Activated CD4-positive, alpha-beta T cell treated with anti-CD3 and anti-CD28 coated beads, Interleukin-2, amount 50 U/mL, for 16 hours (primary cell): ENCODE results near the gene MAPK10.
"Not testable (repeated sequence)": the region's sequence is repeated elsewhere in the genome, so short reads cannot be mapped to it uniquely, and the experiment has no call there.

Experiments
- DNase-seq: peaks from one replicate; pipeline ENCODE4 v3.0.0-alpha.2; 2020

Gene MAPK10

DNA sequence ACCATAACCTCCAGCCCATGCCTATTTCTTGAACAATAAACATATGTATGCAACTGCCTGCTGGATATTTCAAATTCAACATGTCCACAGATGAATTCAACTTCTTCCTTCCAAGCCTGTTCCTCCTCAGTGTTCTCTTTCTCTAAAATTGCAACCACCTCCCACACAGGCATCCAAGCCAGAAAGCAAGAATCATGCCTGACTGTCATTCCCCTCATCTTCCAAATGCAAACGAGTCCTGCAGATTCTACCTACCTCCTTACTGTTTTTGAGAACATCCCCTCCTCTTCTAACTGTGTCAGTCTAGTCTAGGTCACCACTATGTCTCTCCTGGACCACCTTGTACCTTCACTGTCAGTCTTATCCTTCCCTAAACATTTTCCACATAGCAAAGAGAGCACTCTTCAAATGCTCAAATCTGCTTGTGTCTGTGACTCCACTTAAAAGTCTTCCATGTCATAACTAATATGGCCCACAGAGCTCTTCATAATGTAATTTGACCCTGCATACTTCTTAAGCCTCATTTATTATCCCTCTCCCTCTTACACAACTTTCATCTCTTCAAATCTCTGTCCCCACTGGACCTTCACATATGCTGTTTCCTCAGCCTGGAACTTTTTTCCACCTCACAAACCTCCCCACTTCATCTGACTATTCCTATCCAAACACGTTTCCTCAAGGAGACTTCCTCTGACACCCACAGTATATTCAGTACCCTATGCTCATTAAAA is 25.7 kb downstream of the MAPK10 start:
- DNase-seq = no peak

DNA sequence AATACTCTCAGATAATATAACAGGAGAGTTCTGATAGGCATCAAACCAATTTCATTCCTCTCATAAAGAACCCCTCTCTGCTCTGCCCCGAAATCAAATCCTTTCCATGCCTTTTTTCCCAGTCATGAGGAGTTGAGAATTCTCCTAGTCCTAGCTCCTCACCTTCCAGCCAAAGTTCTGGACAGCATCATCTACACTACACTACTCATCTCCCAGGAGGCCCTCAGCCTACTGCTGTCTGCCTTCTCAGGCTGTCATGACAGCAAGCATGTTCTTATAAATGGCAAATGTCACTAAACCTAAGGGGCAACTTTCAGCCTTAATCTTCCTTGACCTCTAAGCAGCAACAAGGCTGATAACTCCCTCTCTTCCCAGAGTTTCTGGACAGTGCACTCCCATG is 26.6 kb downstream of the MAPK10 start:
- no peak for DNase-seq

DNA sequence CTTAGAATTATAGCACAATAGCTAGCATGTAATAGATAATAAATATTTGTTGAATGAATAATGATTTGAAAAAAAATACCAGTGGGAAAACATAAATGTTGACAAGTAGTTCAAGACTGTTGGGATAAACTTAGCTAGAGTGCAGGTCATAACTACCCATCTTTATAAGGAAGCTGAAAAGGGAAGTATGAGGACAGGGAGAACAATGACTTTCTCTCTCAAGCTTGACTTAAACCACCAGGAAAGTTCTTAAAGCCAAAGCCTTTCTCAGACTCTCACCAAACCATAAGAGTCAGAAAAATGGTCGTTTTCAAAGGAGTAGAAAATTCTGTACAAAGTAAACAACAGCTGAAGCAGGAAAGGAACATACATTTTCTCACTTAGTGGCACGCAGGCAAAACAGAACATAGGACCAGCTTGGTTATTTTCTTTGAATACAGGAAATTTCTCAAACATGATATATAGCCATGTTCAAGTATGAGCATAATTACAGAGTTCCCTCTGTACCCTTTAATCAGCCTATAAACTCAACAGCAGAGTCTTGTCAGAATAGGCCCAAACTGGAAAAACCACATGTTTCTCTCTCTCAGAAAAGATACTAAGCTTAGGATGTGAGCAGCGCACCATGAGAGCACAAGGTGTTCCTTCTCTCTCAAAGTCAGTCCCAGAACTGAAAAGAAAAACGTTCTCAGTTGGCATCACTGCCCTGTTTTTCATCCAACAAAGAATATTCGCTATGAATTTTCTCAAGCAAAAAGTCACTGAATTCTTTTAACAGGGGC is 28.7 kb downstream of the MAPK10 start:
- DNase-seq = no peak

DNA sequence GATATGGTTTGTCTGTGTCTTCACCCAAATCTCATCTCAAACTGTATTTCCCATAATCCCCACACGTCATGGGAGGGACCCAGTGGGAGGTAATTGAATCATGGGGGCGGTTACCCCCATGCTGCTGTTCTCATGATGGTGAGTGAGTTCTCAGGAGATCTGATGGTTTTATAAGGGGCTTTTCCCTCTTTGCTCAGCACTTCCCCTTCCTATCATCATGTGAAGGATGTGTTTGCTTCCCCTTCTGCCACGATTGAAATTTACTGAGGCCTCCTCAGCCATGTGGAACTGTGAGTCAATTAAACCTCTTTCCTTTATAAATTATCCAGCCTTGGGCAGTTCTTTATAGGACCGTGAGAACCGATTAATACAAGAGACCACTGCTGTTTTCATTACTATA is 29.4 kb downstream of the MAPK10 start:
- DNase-seq = not testable (repeated sequence)

DNA sequence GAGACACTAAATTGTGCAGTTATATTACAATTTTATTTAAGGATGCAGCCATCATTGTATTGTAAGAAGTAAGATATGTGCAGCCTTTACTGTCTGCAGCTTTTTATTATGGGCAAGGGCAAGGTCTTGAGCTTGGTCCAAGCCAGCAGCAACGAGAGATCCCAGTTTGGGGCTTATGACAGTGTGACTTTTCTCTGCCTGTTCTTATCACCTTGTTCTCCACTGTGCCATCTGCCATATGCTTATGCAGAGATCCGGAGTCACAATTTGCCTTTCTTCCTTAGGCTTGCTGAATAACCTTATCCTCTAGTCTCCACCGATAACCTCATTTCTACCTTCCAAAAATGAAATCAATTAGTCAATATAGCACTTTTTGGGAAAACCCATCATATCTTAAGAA is 30.4 kb downstream of the MAPK10 start:
- no peak for DNase-seq

DNA sequence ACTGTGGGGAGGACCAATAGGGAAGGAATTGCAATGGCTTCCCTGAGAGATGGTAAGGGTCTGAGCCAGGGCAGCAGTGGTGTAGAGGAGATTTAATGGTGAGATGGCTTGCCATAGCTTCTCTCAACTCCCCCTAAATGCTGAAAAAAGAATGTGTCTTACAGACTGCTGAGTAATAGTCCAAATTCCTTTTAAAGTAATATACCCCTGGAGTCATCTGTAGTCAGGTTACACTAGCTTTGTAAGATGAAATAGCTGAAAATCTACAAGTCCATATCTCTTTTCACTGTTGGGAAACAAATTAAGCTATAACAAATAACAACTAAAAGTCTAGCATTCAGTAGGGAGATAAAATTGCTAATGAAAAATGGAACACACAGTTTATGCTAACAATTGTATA is 33.5 kb downstream of the MAPK10 start:
- DNase-seq = no peak

DNA sequence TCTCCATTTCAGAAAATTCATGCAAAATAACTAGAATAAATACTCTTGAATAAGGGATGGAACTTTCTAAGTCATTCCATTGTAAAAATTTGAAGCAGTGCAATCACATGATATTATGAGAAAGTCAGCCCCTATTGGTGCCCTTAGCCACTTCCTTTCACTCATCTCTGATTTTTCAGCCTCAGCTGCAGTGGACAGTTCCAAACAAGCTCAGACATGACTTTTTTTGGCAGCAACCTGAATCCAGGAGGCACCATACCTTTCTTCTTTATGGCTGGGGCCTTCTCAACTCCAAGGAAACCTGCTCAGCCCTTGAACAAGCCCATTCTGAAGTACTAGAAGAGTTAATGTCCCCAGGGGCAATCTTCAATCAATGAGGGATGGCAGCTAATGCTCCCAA is 40.5 kb downstream of the MAPK10 start:
- DNase-seq = no peak

DNA sequence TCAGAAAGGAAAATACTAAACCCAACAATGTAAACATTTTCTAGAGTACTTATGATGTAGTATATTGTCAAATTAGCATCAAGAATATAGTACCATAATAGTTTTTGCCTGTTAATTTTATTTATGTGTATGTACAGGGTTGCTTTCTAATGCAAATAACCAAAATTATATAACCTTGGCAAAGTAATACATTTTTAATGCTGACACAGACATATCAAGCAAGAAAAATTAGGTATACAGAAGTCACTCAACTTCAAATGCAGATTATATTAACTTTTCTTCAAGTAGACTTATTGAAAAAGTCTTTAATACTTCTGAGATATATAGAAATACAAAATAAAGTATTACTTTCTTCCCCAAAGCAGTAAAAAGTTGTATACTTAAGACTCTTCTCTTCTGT is 44.3 kb downstream of the MAPK10 start:
- DNase-seq = no peak

DNA sequence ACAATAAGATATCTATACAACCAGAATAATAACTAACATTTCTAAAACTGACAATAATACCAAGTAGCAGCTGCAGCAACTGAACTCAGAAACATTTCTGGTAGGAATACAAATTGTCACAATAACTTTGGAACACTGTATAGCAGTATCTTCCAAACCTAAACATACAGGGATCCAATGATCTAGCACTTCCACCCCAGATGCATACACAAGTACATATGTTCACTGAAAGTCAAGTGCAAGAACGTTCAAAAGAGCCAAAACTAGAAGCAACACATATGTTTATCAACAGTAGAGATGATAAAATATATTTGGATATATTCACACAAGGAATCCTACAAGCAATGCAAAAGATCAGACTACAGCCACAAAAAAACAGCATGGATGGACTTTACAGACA is 46.2 kb downstream of the MAPK10 start:
- no peak for DNase-seq

DNA sequence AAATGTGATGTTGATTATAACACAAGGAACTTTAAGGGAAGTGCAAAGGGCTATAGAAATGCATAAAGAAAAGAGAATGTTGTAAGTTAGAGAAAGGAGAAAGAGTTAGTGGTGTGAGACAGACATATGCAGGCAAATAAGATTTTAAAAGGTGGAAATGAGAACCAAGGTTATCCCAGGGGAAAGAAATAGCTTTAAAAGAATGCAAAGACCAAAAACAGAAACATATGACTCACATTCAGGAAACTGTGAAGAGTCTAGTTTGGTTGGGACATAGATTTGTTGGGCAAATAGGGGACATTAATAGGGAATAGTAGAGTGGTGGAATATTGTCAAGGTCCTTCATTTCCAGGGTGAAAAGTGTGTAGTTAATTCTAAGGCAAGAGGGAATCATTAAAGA is 52.4 kb downstream of the MAPK10 start:
- DNase-seq = no peak

DNA sequence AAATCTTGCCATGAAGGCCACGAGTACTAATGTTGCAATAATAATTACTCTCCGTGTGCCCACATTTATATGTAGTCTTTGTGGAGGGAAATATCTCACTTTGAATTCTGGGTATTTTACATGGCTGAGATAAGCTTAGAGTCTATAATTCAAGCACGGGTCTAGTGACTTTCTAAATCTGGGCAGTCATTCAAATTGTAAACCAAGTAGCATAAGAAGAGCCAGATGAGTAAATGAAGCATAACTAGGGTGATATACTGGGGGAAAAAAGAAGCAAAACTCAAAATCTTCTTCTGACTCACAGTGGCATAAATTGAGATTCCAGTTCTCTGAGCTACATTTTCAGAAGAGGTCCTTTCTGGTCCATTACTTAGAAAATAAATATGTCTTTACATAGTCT is 53.0 kb downstream of the MAPK10 start:
- no peak for DNase-seq

DNA sequence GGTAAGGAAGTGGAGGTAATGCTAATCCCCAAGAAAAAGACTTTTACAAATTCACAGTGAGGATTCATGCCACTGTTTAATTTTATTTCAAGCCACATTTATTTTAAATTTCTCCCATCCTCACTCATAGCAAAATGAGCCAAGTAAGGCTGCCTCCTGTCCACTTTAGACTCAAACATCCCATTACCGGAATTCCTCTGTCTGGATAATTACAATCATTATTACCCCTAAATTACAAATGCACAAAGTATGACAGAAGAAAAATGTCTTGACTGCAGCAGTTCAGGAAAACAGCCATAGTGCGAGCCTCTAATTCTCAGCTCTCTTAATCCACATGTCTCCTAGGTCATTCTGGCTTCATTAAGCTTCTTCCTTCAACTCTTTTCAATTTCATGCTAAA is 57.0 kb downstream of the MAPK10 start:
- DNase-seq = no peak

DNA sequence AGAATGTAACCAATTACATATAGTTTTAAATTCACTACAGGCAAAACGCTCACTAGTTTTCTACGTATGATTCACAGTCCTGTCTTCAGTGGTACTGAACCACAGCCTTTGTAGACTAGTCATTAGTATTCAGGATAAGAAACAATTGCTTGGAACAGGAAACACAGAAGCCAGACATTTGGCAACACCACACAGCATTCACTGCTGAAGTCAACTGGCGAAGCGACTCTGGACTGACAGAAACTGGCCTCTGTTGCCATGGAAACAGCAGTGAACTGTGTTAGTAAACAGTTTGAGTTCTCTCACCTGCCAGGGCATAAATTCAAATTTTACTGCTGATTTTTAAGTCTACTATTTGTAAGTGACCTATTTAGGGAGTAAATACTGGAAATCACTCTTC is 57.6 kb downstream of the MAPK10 start:
- no peak for DNase-seq

DNA sequence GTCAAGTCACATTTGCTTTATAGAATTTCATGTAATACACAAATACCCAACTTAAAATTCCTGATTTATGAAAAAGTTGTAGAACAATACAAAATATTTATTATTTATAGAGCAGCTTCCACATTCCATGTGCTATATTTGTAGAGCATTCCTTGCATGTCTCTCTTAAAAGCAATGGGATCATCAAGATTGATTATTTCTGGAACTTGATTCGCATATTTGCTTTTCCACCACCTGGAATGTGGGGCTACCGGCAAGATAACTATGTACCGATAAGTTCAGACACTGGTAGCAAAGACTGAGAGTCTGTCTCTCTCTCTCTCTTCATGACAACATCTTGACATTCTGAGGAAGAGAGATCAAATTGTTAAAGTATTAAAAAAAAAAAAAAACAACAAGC is 59.3 kb downstream of the MAPK10 start:
- no peak for DNase-seq

DNA sequence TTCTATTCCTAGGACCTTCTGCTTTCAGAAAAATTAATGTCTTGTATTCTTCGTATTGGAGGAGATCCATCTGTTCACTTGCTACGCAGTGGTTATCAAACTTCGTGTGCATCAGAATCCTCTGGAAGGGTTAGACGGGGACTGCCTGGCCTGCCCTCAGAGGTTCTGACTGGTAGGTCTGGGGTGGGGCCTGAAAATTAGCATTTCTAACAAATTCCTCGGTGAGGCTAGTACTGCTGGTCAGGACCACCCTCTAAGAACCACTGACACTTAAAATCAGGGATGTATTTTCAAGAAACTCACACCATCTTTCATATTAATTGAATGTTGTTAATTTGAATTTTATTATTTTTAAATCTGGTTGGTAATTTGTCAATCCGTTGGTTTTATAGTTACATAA is 63.0 kb downstream of the MAPK10 start:
- DNase-seq = no peak

DNA sequence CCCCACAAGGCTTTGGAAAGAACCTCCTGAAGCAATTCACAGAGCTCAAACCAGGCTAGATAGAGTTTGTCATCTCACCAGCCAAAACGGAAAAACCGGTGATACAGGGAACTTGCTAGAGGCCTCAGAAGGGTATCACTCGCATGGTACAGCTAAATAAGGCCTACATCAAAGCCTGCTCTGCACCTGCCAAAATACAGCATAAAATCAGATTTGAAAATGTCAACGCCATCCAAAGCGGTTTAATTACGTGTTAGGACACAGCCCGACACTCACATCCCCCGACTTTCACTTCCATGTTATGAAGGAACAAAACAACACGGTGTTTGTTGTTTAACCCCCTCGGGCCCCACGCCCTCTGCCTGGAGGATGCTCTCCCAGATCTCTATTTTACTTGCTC is 65.0 kb downstream of the MAPK10 start:
- no peak for DNase-seq

DNA sequence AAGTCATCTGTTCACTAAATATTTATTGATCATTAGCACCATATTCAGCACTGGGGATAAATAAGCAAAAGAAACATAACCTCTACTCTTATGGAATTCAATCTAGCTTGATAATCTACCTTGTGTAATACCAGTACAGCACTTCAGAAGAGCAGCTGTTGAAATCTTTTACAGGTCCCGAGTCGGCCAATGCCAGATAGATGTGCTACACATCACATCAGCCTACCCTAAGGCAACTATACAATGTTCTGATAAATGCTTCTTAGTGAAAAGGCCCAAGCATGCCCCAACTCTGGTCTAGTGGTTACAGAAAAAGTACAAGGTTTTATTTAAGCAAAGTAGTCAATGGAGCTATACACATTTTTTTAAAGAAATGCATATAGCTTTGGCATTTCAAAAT is 68.7 kb downstream of the MAPK10 start:
- no peak for DNase-seq

DNA sequence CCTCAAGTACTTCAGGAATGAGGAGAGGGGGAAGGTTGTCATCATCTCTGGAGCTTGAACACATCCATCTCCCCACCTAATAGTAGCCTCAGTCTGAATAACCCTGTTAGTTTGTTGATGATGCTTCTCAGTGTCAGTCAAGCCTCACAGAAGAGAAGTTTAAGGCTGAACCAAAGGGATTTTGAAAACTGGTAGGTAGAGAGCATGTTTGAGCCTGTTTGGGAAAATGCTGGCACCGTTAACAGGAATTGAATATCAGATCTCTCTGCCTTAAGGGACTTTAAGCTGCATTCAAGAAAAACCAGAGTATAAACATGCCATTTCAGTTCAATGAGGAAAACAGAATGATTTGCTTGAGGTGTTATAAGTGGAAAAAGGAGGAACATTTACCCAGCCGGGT is 73.1 kb downstream of the MAPK10 start:
- DNase-seq = no peak

DNA sequence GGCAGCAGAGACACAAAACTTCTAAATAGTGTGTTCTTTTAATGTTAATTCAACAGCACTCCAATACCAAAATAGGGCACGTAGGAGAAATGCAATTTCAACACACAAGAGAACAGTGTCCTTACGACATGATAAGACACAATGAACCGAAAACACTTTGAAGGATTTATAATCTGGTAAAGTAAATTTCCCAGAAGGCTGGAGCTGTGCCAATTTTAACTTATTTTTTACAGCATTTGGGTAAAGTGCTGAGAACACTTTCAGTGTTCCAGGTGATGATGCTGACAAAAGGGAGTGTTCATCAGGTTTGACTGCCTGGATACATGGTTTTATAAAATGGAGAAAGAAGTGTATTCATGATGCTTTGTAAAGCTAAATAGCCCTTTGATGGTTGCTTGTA is 76.5 kb downstream of the MAPK10 start:
- no peak for DNase-seq

DNA sequence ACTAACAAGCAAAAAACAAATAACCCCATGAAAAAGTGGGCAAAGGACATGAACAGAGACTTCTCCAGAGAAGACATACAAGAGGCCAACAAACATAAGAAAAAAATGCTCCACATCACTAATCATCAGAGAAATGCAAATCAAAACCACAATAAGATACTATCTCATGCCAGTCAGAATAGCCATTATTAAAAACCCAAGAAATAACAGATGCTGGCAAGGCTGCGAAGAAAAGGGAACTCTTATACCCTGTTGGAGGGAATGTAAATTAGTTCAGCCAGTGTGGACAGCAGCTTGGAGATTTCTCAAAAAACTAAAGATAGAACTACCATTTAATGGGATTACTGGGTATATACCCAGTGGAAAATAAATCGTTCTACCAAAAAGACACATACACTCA is 79.6 kb downstream of the MAPK10 start:
- DNase-seq = no peak

DNA sequence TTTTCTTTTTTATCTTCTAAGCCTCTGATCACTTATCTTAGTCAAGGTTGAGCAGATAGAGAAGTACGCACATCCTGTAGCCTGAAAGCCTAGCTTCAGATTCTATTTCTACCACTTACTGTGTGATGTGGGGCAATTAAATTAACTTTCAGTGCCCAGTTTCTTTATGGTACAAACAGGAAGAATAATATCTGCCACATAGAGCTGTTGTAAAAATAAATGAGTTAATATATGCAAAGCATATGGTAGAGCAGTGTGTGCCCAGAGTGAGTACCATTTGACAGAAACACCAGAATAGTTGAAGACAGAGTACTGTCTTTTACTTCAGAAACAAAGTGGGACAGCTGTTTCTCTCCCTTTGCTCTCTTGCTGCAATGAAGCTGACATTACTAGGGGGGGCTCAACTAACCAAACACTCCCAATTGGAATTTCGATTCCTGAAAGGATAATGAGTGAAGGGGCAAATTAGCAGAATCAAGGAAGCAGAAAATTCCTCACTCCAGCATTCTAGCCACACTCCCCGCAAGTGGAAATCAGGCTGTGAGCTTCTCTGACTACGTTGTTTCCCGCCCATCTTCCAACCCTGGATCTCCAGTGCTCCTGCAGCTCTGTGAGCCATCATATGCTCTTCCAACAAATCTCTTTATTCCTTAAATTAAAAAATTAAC is 80.4 kb downstream of the MAPK10 start:
- DNase-seq = no peak

DNA sequence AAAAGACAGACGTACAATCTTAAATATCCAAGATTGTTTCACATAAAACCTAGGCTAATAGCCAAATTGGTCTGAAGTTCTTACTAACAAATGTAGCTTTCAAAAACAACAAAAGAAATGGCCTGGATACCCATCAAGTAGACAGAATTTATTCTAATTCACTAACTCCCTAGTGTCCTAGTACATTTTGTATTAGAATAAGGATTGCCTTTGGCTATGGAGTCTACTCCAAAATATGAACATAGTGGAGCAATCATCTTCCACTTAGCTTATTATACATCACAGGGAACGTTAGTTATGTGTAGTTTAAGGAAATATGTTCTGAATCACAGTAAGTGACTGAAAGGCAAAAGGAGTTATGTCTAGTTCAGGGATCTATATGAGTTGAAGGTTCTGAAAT is 81.7 kb downstream of the MAPK10 start:
- no peak for DNase-seq

DNA sequence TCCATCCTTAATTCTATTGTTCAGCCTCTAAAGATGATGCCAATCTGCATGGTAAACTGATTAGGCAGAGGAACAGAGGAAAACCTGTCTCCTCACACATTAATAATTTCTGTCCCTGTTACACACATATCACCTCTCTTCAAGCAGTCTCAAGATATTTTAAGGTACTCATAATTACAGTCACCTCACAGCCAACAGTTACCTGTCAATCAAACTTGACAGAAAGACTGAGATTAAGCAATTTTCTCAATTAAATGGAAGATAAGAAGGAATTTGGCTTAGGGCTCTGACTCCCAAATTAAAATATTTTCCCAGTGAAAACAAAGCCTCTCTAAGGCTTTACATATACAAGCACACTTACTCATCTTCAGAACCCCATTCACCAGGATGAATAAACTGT is 85.2 kb downstream of the MAPK10 start:
- no peak for DNase-seq

DNA sequence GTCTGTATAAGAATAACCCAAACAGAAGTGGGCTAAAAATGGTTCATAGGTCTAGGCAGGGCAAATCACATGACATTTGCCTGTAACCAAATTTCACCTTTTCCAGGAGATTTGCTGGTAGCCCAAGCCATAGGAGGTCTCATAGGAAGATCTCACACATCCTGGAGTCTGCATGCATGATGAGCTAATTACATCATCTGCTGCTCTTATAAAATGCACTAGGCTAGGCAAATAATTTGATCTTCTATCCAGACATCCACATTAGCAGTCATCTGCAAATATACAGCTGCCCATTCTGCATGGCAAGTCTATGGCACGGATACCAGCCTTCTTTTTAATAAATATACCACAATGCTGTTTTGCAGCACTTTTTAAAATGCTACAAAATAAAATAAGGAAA is 87.2 kb downstream of the MAPK10 start:
- no peak for DNase-seq
